ENCODE measurements around the gene OR13C3. TPM values are rescaled to one million over a fixed set of nuclear protein-coding genes. Genes with fewer than 3 reads are reported as not detected.
"Not testable (repeated sequence)": the region's sequence is repeated elsewhere in the genome, so short reads cannot be mapped to it uniquely, and the experiment has no call there.

Gene OR13C3
- polyA plus RNA-seq = not detected

- Mint-ChIP-seq H3K36me3 (no peaks in the 10 kb centered on the region), H3K27me3 (no peaks in the 10 kb centered on the region), H3K4me1 (no peaks in the 10 kb centered on the region), H3K4me3 (no peak within 1 kb of the TSS), H3K9me3 (no peaks in the 10 kb centered on the region), H3K27ac (no peak within 1 kb of the TSS)
These were observed at the start of gene OR13C3 for GRCh38 chr9:104536756-104537155. Gene OR13C3, minus strand, starts transcription at chr9:104536856. Its CDS starts 133 bp downstream, at chr9:104536723.

DNA sequence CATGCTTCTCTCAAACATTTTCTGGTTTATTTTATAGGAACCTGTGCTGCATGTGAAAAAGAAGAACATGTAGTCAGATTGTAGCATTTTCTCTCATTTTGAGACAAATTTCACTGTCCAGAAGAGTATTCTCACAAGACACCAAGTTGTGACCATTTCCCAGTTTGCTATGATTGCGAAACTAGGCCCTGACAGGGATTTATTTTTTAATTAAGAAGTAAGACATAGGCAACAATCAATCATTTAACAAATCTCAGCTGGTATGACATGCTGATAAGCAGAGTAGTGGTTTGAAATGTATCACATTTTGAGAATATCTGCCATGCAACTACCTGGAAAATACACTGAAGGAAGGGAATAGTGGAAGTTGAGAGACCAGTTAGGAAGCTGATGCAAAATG is 43.9 kb upstream of the OR13C3 start:
- Mint-ChIP-seq H3K4me1 (no peaks in the 10 kb centered on the region), H3K4me3 (no peak overlapping the region), H3K36me3 (no peaks in the 10 kb centered on the region), H3K9me3 (no peaks in the 10 kb centered on the region), H3K27ac (no peak overlapping the region), H3K27me3 (no peaks in the 10 kb centered on the region)

- H3K27me3 Mint-ChIP-seq = no peaks in the 10 kb centered on the region
- H3K36me3 Mint-ChIP-seq = no peaks in the 10 kb centered on the region
- no peak overlapping the region for H3K4me3 Mint-ChIP-seq
- no peak overlapping the region for H3K27ac Mint-ChIP-seq
- H3K9me3 Mint-ChIP-seq = peaks cover 0 to 8% (median 3%) of the 10 kb centered on the region in 3 donors
- no peaks in the 10 kb centered on the region for H3K4me1 Mint-ChIP-seq
These were observed 40.6 kb upstream of the OR13C3 start for GRCh38 chr9:104577263-104577662.

DNA sequence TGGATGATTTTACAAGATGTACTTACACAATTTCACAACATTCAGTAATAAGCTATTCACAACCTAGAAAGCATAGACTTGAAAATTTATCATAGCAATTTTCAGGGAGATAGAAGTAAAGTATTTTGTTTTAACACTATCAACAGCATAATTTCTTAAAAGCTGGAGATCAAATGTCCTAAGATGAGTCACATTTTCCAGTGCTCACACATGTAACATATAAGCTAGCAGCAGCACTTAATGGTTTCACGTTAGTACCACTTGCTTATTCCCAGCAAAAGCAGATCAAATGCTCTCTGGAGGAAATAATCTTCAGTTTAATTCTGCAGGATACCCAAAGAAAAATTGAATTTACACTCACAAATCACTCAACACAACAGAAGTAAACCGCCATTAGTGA is 38.8 kb upstream of the OR13C3 start:
- H3K27me3 Mint-ChIP-seq = no peaks in the 10 kb centered on the region
- no peak overlapping the region for H3K4me3 Mint-ChIP-seq
- no peak overlapping the region for H3K27ac Mint-ChIP-seq
- H3K9me3 Mint-ChIP-seq = peaks cover 4 to 11% (median 4%) of the 10 kb centered on the region in 3 donors
- no peaks in the 10 kb centered on the region for H3K36me3 Mint-ChIP-seq
- no peaks in the 10 kb centered on the region for H3K4me1 Mint-ChIP-seq

- Mint-ChIP-seq H3K27me3 (no peaks in the 10 kb centered on the region), H3K4me1 (no peaks in the 10 kb centered on the region), H3K4me3 (no peak overlapping the region), H3K36me3 (no peaks in the 10 kb centered on the region), H3K27ac (no peak overlapping the region), H3K9me3 (peaks cover 8 to 11% (median 8%) of the 10 kb centered on the region in 3 donors)
These were observed 36.0 kb upstream of the OR13C3 start for GRCh38 chr9:104572612-104573011.

- Mint-ChIP-seq H3K27me3 (no peaks in the 10 kb centered on the region), H3K9me3 (peaks cover 8 to 11% (median 8%) of the 10 kb centered on the region in 3 donors), H3K36me3 (no peaks in the 10 kb centered on the region), H3K4me3 (no peak within 1 kb of the TSS), H3K27ac (no peak within 1 kb of the TSS), H3K4me1 (no peaks in the 10 kb centered on the region)
These were observed 32.2 kb upstream of the OR13C3 start, which contains the start of gene OR13C8 for GRCh38 chr9:104568868-104569267. Gene OR13C8, plus strand, starts transcription at chr9:104569168. Its CDS starts 0 bp downstream, at chr9:104569168.

DNA sequence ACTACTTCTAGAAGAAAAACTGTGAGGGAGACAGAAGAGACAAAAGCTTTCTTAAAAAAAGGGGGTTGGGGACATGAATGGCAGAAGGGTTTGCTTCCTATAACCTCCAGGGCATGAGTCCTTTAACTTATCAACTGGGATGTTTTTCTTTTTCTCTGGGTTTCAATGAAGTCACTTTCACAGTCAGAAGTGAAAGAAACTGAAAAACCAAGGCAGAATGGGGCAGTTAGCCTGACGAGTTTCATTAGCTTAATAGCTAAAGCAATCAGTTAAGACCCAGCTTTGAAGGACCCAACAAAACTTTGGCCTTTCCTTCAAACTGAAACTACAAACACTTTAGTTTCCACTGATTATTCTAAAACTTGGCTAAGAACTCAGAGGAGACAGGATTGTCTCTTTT is 27.7 kb upstream of the OR13C3 start:
- no peak overlapping the region for H3K27ac Mint-ChIP-seq
- no peaks in the 10 kb centered on the region for H3K4me1 Mint-ChIP-seq
- H3K27me3 Mint-ChIP-seq = no peaks in the 10 kb centered on the region
- no peak overlapping the region for H3K4me3 Mint-ChIP-seq
- no peaks in the 10 kb centered on the region for H3K36me3 Mint-ChIP-seq
- peaks cover 3 to 6% (median 3%) of the 10 kb centered on the region in 3 donors for H3K9me3 Mint-ChIP-seq

GRCh38 chr9:104556830-104557634 is 20.4 kb upstream of the OR13C3 start:
- Mint-ChIP-seq H3K27me3 (no peaks in the 10 kb centered on the region), H3K36me3 (no peaks in the 10 kb centered on the region), H3K4me1 (no peaks in the 10 kb centered on the region), H3K27ac (no peak overlapping the region), H3K4me3 (no peak overlapping the region), H3K9me3 (peaks cover 0 to 15% (median 9%) of the 10 kb centered on the region in 3 donors)

DNA sequence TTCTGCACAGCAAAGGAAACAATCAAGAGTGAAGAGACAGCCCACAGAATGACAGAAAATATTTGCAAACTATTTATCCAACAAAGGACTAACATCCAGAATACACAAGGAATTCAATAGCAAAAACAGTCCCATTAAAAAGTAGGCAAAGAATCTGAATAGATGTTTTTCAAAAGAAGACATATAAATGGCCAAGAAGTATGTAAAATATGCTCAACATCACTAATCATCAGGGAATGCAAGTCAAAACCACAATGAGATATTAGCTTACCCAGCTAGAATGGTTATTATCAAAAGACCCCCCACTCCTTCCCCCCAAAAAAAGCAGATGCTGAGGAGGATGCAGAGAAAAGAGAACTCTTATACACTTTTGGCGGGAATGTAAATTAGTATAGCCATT is 18.9 kb upstream of the OR13C3 start:
- no peaks in the 10 kb centered on the region for H3K36me3 Mint-ChIP-seq
- peaks cover 0 to 15% (median 9%) of the 10 kb centered on the region in 3 donors for H3K9me3 Mint-ChIP-seq
- no peaks in the 10 kb centered on the region for H3K4me1 Mint-ChIP-seq
- no peak overlapping the region for H3K4me3 Mint-ChIP-seq
- H3K27ac Mint-ChIP-seq = no peak overlapping the region
- no peaks in the 10 kb centered on the region for H3K27me3 Mint-ChIP-seq

DNA sequence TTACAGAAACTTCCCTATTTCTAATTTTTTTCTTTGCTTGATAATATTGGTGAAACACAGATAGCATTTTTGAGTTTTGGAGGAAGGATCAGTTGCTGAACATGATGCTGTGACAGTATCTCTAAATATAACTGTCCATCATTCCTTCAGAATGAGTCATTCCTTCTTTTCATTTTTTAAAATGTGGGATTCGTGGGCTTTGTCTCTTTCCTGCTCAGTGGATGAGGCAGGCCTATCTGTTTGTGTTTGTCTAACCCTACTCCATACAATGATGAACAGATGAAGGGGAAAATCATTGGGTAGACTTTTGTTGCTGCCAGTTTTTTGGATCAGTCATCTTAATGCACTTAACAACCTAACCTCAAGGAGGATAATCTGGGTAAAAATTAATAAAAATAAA is 16.6 kb upstream of the OR13C3 start:
- Mint-ChIP-seq H3K36me3 (no peaks in the 10 kb centered on the region), H3K27me3 (no peaks in the 10 kb centered on the region), H3K4me3 (no peak overlapping the region), H3K27ac (no peak overlapping the region), H3K9me3 (peaks cover 0 to 6% (median 5%) of the 10 kb centered on the region in 3 donors), H3K4me1 (no peaks in the 10 kb centered on the region)

- no peaks in the 10 kb centered on the region for H3K27me3 Mint-ChIP-seq
- no peaks in the 10 kb centered on the region for H3K36me3 Mint-ChIP-seq
These were observed 8.0 kb upstream of the OR13C3 start for GRCh38 chr9:104544644-104545043.

GRCh38 chr9:104539275-104539674 is 2.6 kb upstream of the OR13C3 start:
- Mint-ChIP-seq H3K4me3 (no peak overlapping the region), H3K27me3 (no peaks in the 10 kb centered on the region), H3K27ac (no peak overlapping the region), H3K9me3 (no peaks in the 10 kb centered on the region), H3K36me3 (no peaks in the 10 kb centered on the region), H3K4me1 (no peaks in the 10 kb centered on the region)

More at GRCh38 chr9:104544644-104545043, 8.0 kb upstream of the OR13C3 start:
- H3K4me3 Mint-ChIP-seq = no peak overlapping the region
- no peaks in the 10 kb centered on the region for H3K9me3 Mint-ChIP-seq
- H3K27ac Mint-ChIP-seq = no peak overlapping the region
- no peaks in the 10 kb centered on the region for H3K4me1 Mint-ChIP-seq

- Mint-ChIP-seq H3K4me1 (no peaks in the 10 kb centered on the region), H3K36me3 (no peaks in the 10 kb centered on the region), H3K27ac (no peak within 1 kb of the TSS), H3K27me3 (no peaks in the 10 kb centered on the region), H3K9me3 (peaks cover 0 to 16% (median 14%) of the 10 kb centered on the region in 3 donors), H3K4me3 (no peak within 1 kb of the TSS)
These were observed 9.5 kb downstream of the OR13C3 start, which contains the start of gene OR13C4 for GRCh38 chr9:104527109-104527508. Gene OR13C4, minus strand, starts transcription at chr9:104527209. Its CDS starts 0 bp downstream, at chr9:104527209.

DNA sequence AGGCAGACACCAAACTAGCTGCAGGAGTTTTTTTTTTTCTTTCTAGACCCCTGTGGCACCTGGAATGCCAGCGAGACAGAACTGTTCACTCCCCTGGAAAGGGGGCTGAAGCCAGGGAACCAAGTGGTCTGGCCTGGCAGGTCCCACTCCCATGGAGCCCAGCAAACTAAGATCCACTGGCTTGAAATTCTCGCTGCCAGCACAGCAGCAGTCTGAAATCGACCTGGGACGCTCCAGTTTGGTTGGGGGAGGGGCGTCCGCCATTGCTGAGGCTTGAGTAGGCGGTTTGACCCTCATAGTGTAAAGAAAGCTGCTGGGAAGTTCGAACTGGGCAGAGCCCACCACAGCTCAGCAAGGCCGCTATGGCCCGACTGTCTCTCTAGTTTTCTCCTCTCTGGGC is 16.4 kb downstream of the OR13C3 start:
- not testable (repeated sequence) for H3K27me3 Mint-ChIP-seq, H3K9me3 Mint-ChIP-seq, H3K4me3 Mint-ChIP-seq, H3K27ac Mint-ChIP-seq, H3K36me3 Mint-ChIP-seq, H3K4me1 Mint-ChIP-seq

GRCh38 chr9:104514901-104515300 is 21.8 kb downstream of the OR13C3 start:
- Mint-ChIP-seq H3K4me1 (no peaks in the 10 kb centered on the region), H3K36me3 (no peaks in the 10 kb centered on the region), H3K27me3 (no peaks in the 10 kb centered on the region), H3K9me3 (peaks cover 0 to 1% (median under 1%) of the 10 kb centered on the region in 3 donors), H3K4me3 (no peak overlapping the region), H3K27ac (no peak overlapping the region)

DNA sequence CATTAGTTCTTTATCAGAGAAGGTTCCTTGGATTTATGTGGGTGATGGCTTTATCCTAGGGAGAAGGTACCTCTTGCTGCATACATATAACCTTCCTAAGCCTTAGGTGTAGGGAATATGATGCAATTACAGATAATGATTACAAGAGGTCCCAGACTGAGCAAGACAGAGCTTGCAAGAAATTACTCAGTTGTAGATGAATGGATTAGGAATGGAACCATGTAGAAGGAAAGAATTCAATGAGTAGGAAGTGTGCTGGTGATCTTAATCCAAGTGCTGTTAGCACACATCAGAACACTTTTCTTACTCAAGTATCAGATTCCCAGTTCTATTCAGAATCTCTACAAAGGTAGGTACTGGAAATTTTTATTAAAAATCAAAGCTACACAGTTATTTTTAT is 30.1 kb downstream of the OR13C3 start:
- peaks cover 0 to 1% (median 0%) of the 10 kb centered on the region in 3 donors for H3K9me3 Mint-ChIP-seq
- no peak overlapping the region for H3K4me3 Mint-ChIP-seq
- no peaks in the 10 kb centered on the region for H3K27me3 Mint-ChIP-seq
- no peaks in the 10 kb centered on the region for H3K4me1 Mint-ChIP-seq
- no peaks in the 10 kb centered on the region for H3K36me3 Mint-ChIP-seq
- no peak overlapping the region for H3K27ac Mint-ChIP-seq

Data from IgD-negative memory B cell (primary cell).